ENCODE data around the gene PPP1R9A. TPM values are rescaled to one million over a fixed set of nuclear protein-coding genes. Genes with fewer than 3 reads are reported as not detected.

PPP1R9A gene
- total RNA-seq, 1 donor = under 0.01 TPM

DNA sequence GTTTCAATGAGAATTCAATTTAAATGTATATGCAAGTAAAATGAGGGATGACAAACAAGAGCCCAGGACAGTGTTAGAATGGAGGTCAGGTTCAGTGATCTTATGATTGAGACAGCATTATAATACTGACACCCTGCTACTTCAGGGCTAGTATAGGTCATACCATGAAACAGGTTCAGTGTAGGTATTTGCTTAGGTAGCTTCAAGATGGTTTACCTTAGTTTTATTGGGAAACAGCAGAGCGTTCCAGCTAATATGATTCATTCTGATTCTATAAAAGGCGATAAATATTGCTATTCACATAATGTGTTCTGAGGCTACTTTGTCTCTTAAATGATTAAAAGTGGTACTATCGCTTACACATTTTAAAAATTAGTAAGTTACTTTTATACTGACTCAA lies 203.3 kb downstream of the PPP1R9A start:
- H3K4me3 ChIP-seq (ENCODE audit: low read depth, low read length) = no peak overlapping the region
- TF ChIP-seq, protein P1, sequence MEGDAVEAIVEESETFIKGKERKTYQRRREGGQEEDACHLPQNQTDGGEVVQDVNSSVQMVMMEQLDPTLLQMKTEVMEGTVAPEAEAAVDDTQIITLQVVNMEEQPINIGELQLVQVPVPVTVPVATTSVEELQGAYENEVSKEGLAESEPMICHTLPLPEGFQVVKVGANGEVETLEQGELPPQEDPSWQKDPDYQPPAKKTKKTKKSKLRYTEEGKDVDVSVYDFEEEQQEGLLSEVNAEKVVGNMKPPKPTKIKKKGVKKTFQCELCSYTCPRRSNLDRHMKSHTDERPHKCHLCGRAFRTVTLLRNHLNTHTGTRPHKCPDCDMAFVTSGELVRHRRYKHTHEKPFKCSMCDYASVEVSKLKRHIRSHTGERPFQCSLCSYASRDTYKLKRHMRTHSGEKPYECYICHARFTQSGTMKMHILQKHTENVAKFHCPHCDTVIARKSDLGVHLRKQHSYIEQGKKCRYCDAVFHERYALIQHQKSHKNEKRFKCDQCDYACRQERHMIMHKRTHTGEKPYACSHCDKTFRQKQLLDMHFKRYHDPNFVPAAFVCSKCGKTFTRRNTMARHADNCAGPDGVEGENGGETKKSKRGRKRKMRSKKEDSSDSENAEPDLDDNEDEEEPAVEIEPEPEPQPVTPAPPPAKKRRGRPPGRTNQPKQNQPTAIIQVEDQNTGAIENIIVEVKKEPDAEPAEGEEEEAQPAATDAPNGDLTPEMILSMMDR (IDR thresholded peaks at IDR 0.05; ENCODE audit: insufficient read depth, low read depth, low read length) = no peak
- no peak for DNase-seq (ENCODE audit: low read depth)

DNA sequence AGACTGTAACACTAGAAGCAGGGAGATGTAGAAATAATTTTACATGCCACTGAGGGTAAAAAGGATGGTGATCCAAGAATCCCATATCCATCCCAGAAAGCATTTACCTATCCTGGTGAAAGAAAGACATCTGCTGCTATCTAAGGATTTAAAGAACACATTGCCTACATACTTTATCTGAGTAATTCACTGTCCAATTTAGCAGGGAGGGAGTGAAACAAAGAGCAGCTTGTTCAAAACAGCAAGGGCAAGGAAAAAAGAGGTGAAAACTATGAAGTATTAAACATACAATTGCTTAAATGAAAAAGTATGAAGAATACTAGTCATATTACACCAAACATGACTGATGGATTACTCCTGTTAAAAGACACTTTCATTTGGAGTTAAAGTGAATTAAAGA lies 206.2 kb downstream of the PPP1R9A start:
- no peak overlapping the region for H3K4me3 ChIP-seq (ENCODE audit: low read depth, low read length)
- TF ChIP-seq, protein P1 (IDR thresholded peaks at IDR 0.05; ENCODE audit: insufficient read depth, low read depth, low read length) = no peak
- DNase-seq (ENCODE audit: low read depth) = no peak

DNA sequence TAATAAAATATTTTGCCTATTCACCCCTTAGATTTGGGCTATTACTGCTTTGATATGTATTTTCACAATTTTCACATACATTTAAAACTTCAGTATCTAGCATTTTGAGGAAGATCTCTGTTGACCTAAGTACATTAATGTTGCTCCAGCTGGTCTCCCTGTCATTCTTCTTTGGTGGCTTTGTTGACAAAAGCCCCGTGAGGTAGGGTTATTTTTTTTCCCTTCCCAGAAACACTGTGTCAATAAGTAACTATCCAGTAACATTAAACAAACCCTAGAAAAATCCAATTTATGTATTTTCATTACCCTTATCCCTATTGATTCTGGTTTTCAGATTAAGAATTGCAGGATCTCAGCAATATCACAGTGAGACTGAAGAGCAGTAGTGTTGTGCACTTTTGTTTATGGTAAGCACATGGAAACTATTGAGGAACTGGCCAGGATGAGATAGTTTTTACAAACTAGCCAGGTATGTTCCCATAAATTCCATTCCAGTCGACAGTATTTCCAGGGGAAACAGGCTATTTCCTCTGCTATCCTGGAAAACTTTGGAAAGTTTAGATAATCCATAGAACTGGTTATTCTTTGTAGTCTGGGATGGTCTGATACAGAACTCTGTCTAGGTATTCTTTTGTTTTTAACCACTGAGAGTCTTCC lies 218.8 kb downstream of the PPP1R9A start:
- H3K4me3 ChIP-seq (ENCODE audit: low read depth, low read length) = no peak overlapping the region
- TF ChIP-seq, protein P1 (IDR thresholded peaks at IDR 0.05; ENCODE audit: insufficient read depth, low read depth, low read length) = no peak

DNA sequence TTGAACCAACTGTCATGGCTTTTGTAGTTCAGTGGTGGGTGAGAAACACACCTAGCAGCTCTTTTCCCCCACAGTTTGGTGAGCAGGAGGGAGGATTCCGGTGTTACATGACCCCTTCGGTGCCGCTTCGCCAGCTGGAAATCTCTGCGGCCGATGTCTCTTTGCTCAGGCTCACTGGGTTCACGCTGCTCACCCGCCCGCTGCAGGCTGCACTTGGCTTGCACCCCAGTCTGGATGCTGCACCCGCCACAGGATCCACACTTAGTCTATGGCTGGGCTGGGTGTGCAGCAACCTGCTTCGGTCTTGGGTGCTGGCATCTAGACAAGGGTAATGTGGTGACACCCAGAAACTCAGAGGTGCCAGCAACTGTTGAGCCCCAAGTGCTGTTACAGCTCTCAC lies 225.1 kb downstream of the PPP1R9A start:
- H3K4me3 ChIP-seq (ENCODE audit: low read depth, low read length) = no peak overlapping the region
- TF ChIP-seq, protein P1 (IDR thresholded peaks at IDR 0.05; ENCODE audit: insufficient read depth, low read depth, low read length) = no peak
- DNase-seq (ENCODE audit: low read depth) = no peak

More for the DNA sequence above, 218.8 kb downstream of the PPP1R9A start:
- no peak for DNase-seq (ENCODE audit: low read depth)

DNA sequence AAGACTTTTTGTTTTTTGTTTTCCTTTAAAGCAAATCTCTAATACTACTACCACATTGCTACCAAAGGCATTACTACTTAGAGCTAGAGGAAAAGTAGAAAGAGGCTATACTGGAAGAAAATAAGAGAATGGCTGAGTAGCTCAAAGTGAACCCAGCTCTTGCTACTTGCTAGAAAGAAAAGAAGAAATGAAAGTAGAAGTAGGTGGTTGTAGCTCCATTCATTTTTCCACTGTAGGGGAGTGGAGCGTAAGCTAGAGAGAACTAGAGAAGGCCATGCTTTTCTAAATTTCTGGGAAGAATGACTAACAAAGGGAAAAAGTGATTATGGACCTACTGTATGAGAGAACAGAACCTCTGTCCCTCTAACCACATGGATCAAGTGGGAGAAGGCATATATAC lies 232.5 kb downstream of the PPP1R9A start:
- DNase-seq (ENCODE audit: low read depth) = no peak
- TF ChIP-seq, protein P1 (IDR thresholded peaks at IDR 0.05; ENCODE audit: insufficient read depth, low read depth, low read length) = no peak
- H3K4me3 ChIP-seq (ENCODE audit: low read depth, low read length) = no peak overlapping the region

DNA sequence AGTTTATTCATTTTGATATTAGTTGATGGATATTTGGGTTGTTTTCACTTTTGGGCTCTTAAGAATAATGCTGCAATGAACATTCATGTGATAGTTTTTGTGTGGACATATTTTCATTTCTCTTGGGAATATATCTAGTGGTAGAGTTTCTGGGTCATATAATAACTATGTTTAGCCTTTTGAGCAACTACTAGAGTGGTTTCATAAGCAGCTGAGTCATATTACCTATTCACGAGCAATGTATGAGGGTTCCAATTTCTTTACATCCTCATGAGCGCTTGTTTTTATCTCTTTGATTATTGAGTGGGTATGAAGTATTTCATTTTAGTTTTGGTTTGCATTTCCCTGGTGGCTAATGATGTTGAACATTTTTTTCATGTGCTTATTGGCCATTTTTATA lies 234.4 kb downstream of the PPP1R9A start:
- H3K4me3 ChIP-seq (ENCODE audit: low read depth, low read length) = no peak overlapping the region
- peak; percentile 1 for DNase-seq (ENCODE audit: low read depth)
- TF ChIP-seq, protein P1 (IDR thresholded peaks at IDR 0.05; ENCODE audit: insufficient read depth, low read depth, low read length) = no peak

DNA sequence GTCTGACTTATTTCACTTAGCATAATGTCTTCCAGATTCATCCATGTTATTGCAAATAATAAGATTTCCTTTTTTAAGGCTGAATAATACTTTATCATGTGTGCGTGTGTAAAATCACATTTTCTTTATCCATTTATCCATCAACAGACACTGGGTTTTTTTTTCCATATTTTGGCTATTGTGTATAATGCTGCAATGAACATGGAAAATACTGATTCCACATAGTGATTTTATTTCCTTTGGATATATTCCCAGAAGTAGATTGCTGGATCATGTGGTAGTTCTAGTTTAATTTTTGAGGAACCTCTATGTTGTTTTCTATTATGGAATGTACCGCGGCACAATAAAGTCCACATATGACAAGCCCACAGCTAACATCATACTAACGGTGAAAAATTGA lies 236.9 kb downstream of the PPP1R9A start:
- no peak overlapping the region for H3K4me3 ChIP-seq (ENCODE audit: low read depth, low read length)
- TF ChIP-seq, protein P1 (IDR thresholded peaks at IDR 0.05; ENCODE audit: insufficient read depth, low read depth, low read length) = no peak
- no peak for DNase-seq (ENCODE audit: low read depth)

All from fibroblast of villous mesenchyme (primary cell).